B cell (primary cell): ENCODE measurements around the gene KCNQ1OT1.

Source experiments
- EZH2 ChIP-seq: IDR thresholded peaks from 2 replicates; pipeline ENCODE4 v1.6.1; 2012; ENCODE audit warnings: borderline replicate concordance, low read depth, mild to moderate bottlenecking, moderate library complexity, low read length; ENCODE audit not compliant: insufficient read depth, poor library complexity, severe bottlenecking
- TF ChIP-seq, protein P1 (sequence below): fragments of 200-600 bp; IDR thresholded peaks from one replicate; pipeline ENCODE4 v1.8.0; 2022; ENCODE audit warnings: antibody characterized with exemption, mild to moderate bottlenecking

DNA sequence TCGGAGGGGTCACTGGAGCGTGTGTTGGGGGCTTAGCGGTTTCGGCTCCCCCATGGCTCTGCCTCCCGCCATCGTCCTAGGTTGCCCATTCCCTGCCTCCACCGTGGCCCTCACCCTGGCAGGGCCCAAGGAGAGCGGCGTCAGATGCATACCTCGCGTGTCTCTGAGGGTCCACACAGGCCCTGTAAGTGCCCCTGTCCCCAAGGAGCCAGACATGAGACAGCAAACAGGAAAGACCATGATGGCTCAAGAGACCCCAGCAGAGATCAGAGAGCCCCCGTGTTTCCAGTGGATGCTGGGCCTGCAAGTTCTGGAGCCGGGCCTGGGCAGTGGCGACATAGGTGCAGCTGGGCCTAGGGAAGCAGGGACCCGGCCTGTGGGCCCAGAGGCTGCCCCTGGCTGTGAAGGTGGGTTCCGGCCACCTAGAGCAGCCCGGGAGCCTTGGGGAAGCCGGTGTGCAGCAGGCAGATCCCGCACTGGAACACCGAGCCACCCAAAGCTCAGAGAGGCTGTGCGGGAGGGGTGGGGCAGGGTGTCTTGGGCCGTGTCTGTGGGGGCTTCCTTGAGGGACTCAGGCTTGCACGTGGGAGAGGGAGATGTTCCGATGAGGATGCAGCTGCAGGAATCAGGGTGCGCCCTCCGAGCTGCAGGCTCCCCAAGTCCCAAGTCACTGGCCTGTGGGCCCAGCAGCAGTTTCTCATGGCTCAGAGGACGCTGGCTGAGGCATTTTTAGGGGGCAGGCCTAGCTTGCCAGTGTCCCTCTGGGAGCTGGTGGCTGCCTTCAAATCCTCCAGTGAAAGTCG is 126.4 kb downstream of the KCNQ1OT1 start:
- TF ChIP-seq, protein P1, sequence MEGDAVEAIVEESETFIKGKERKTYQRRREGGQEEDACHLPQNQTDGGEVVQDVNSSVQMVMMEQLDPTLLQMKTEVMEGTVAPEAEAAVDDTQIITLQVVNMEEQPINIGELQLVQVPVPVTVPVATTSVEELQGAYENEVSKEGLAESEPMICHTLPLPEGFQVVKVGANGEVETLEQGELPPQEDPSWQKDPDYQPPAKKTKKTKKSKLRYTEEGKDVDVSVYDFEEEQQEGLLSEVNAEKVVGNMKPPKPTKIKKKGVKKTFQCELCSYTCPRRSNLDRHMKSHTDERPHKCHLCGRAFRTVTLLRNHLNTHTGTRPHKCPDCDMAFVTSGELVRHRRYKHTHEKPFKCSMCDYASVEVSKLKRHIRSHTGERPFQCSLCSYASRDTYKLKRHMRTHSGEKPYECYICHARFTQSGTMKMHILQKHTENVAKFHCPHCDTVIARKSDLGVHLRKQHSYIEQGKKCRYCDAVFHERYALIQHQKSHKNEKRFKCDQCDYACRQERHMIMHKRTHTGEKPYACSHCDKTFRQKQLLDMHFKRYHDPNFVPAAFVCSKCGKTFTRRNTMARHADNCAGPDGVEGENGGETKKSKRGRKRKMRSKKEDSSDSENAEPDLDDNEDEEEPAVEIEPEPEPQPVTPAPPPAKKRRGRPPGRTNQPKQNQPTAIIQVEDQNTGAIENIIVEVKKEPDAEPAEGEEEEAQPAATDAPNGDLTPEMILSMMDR: no peak
- TF ChIP-seq EZH2: no peak
